Spleen (tissue), 11 donors: ENCODE results near the gene FBP1. TPM values are rescaled to one million over a fixed set of nuclear protein-coding genes. Genes with fewer than 3 reads are reported as not detected.

Experiments used
- DNase-seq: peaks from one replicate; pipeline ENCODE4 v3.0.0-alpha.2; 2020
- H3K27ac ChIP-seq, 8 donors: fragments of 200-600 bp; sonication (generic) in 7 of 8; 1 replicate in 4 of 8; 2 replicates in 4 of 8; pipeline versions ENCODE4 v1.5.0 to v1.8.0; 2016 to 2021; ENCODE audit warnings: inconsistent platforms in 4 of 8, mild to moderate bottlenecking in 4 of 8, moderate library complexity in 1 of 8
- H3K27me3 ChIP-seq, 7 donors: fragments of 200-600 bp; sonication (generic) in 6 of 7; replicated peaks in 1 of 7; 1 replicate in 4 of 7; 2 replicates in 3 of 7; pipeline versions ENCODE4 v1.5.0 to v1.8.0; 2016 to 2021; ENCODE audit warnings: inconsistent platforms in 3 of 7, mild to moderate bottlenecking in 1 of 7
- H3K36me3 ChIP-seq, 6 donors: fragments of 200-600 bp; sonication (generic) in 5 of 6; 1 replicate in 4 of 6; 2 replicates in 2 of 6; pipeline versions ENCODE4 v1.5.0 to v1.8.0; 2016 to 2021; ENCODE audit warnings: inconsistent platforms in 2 of 6
- H3K4me1 ChIP-seq, 6 donors: fragments of 200-600 bp; sonication (generic) in 5 of 6; 1 replicate in 3 of 6; 2 replicates in 3 of 6; pipeline versions ENCODE4 v1.5.0 to v1.8.0; 2016 to 2021; ENCODE audit warnings: inconsistent platforms in 3 of 6
- H3K4me3 ChIP-seq, 8 donors: fragments of 200-600 bp; sonication (generic) in 7 of 8; 1 replicate in 4 of 8; 2 replicates in 4 of 8; pipeline versions ENCODE4 v1.5.0 to v1.8.0; 2016 to 2021; ENCODE audit warnings: inconsistent platforms in 4 of 8, mild to moderate bottlenecking in 4 of 8, moderate library complexity in 2 of 8
- H3K9me3 ChIP-seq, 8 donors: fragments of 200-600 bp; sonication (generic) in 7 of 8; 1 replicate in 4 of 8; 2 replicates in 4 of 8; pipeline versions ENCODE4 v1.5.0 to v1.8.0; 2016 to 2021; ENCODE audit warnings: inconsistent platforms in 4 of 8
- CTCF ChIP-seq, 11 experiments: fragments of 200-600 bp in 7 of 11; fragments of 450-650 bp in 4 of 11; sonication (generic) in 4 of 11; IDR thresholded peaks in 8 of 11; conservative IDR thresholded peaks in 3 of 11; 1 replicate in 7 of 11; 2 replicates in 4 of 11; pipeline versions ENCODE4 v1.4.0 to v1.8.0; 2016 to 2021; ENCODE audit warnings: antibody characterized with exemption in 11 of 11, inconsistent platforms in 4 of 11, mild to moderate bottlenecking in 1 of 11
- POLR2A ChIP-seq, 3 donors: fragments of 450-650 bp; IDR thresholded peaks; one replicate each; pipeline ENCODE4 v1.5.1; 2017; ENCODE audit warnings: antibody characterized with exemption in 3 of 3, mild to moderate bottlenecking in 1 of 3
- POLR2AphosphoS5 ChIP-seq, 3 donors: sonication (generic); formaldehyde crosslinking; IDR thresholded peaks; one replicate each; pipeline ENCODE4 v1.5.1; 2017; ENCODE audit warnings: antibody characterized with exemption in 3 of 3
- WGBS, 5 donors: extraction: QIAGEN DNeasy Blood & Tissue Kit in 3 of 5; methylation state at CpG; one replicate each; pipeline versions ENCODE4 v1.1.5 to v1.1.7; 2013 to 2018; 5-methylcytosine and 5-hydroxymethylcytosine counted together
- intact Hi-C: fragments of 100-400 bp; cut with DNase I; formaldehyde crosslinking; loops from one replicate; pipeline ENCODE4 v1.15.0; 2023; ENCODE audit warnings: low total_unique reads
- polyA plus RNA-seq, 3 donors: library from polyadenylated mRNA; stranded (reverse); fragments of 200-250 nt; gene quantifications; one replicate each; pipeline ENCODE4 v1.2.1, GENCODE V29; 2013
- total RNA-seq, 7 donors: library from RNA; depleted of rRNA in 3 of 7; stranded (reverse); fragments of >200 nt in 3 of 7; fragmentation: NEBNext Ultra II Directional in 4 of 7; extraction: Animal tissue kit (Norgen Biotek cat#: 25700) in 4 of 7; gene quantifications; one replicate each; pipeline versions ENCODE4 v1.1.0 to v1.2.1, GENCODE V29; 2016 to 2021
- donor health status: healthy with polysubstance abuse.
- donor health status: DM: no; HTN: no; CAD: no; lungs with moderate emphysema.
- donor health status: DM: no; HTN: no; CAD: no.
- donor health status: Bipolar disorder and iron deficiency.
- donor health status: healthy.
- donor health status: DM: no; HTN: no; CAD: no.
- donor health status: DM: yes; HTN: yes; CAD: no.

The FBP1 gene
- total and polyA plus RNA-seq, 10 donors = 7.9 to 57.4 (median 12.4) TPM

- intact Hi-C loops = no loop called here
- H3K4me3 ChIP-seq = peak overlapping the region; percentile 31 to 71 (median 44)
- peak overlapping the region in 4 of 8 donors; percentile 20 to 54 (median 39) for H3K27ac ChIP-seq
Observed at GRCh38 chr9:94668928-94669729, 29.8 kb upstream of the FBP1 start.

GRCh38 chr9:94668418-94668927, 29.2 kb upstream of the FBP1 start:
- 47 to 58% (median 48%) methylated on average over 6 of the region's 6 CpGs for WGBS, 5 donors
- Histone ChIP-seq H3K27ac (peak overlapping the region in 1 of 8 donors; percentile 54), H3K9me3 (no peaks in the 10 kb centered on the region), H3K36me3 (no peaks in the 10 kb centered on the region), H3K4me1 (peaks cover 0 to 16% (median 10%) of the 10 kb centered on the region in 6 donors), H3K27me3 (peaks cover 0 to 20% (median 0%) of the 10 kb centered on the region in 7 donors), H3K4me3 (peak overlapping the region in 4 of 8 donors; percentile 43 to 71 (median 46))
- no peak for DNase-seq
- TF ChIP-seq POLR2A (IDR thresholded peaks at IDR 0.05) (no peak), CTCF (IDR thresholded peaks at IDR 0.05 in 8 of 11, conservative IDR thresholded peaks at IDR 0.05 in 3 of 11) (no peak), POLR2AphosphoS5 (IDR thresholded peaks at IDR 0.05) (no peak)
- intact Hi-C loops = no loop called here

More at GRCh38 chr9:94668928-94669729, 29.8 kb upstream of the FBP1 start:
- H3K36me3 ChIP-seq = no peaks in the 10 kb centered on the region
- H3K27me3 ChIP-seq = peaks cover 0 to 14% (median 0%) of the 10 kb centered on the region in 7 donors
- H3K4me1 ChIP-seq = peaks cover 0 to 16% (median 10%) of the 10 kb centered on the region in 6 donors
- 20 to 27% (median 22%) methylated on average over 17 of the region's 17 CpGs for WGBS, 5 donors
- DNase-seq = no peak
- TF ChIP-seq CTCF (IDR thresholded peaks at IDR 0.05 in 8 of 11, conservative IDR thresholded peaks at IDR 0.05 in 3 of 11) (peak; percentile 21 to 73 (median 60)), POLR2A (IDR thresholded peaks at IDR 0.05) (no peak), POLR2AphosphoS5 (IDR thresholded peaks at IDR 0.05) (no peak)
- H3K9me3 ChIP-seq = no peaks in the 10 kb centered on the region

DNA sequence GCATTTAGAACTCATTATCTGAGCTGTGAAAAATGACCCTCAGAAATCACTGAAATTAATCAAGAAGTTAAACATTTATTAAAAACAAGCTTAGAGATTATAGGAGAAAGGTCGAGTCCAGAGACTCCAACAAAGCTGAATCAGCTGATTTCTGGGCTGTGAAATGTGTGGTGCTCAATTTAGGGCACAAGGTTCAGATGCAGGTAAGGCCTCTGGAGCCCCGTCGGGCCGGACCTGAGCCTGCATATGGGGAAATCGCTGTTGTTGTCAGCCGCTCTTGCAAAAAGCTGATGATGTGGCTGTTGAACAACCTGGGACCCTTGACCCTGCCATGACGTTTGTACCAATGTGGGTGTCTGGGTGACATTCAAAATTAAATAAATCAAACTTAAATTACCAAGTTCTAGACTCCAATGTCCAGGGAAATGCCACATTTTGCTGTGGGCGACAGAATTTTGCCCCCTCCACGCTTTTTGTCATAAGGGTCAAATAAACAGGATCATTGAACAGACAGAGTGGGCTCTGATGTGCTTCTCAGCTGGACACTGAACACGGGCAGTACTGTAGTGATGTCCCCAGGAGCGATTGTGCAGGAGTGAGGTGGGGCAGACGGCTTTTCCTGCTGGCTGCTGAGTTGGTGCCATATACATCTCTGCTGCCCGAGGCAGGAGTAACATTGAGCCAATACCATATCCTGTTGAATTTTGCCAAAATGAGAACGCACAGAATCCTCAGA, 27.2 kb upstream of the FBP1 start:
- Histone ChIP-seq H3K27me3 (peaks cover 0 to 24% (median 0%) of the 10 kb centered on the region in 7 donors), H3K27ac (no peak overlapping the region), H3K36me3 (no peaks in the 10 kb centered on the region), H3K9me3 (no peaks in the 10 kb centered on the region), H3K4me3 (no peak overlapping the region), H3K4me1 (peaks cover 0 to 16% (median 10%) of the 10 kb centered on the region in 6 donors)
- 80 to 89% (median 88%) methylated on average over 14 of the region's 14 CpGs for WGBS, 5 donors
- intact Hi-C loops = no loop called here
- TF ChIP-seq POLR2AphosphoS5 (IDR thresholded peaks at IDR 0.05) (no peak), CTCF (IDR thresholded peaks at IDR 0.05 in 8 of 11, conservative IDR thresholded peaks at IDR 0.05 in 3 of 11) (no peak), POLR2A (IDR thresholded peaks at IDR 0.05) (no peak)
- no peak for DNase-seq
